Right atrium auricular region (tissue), 2 donors: Measurements from ENCODE around the gene KIAA0232. TPM values are rescaled to one million over a fixed set of nuclear protein-coding genes. Genes with fewer than 3 reads are reported as not detected.

Experiments used
- DNase-seq: peaks from one replicate; pipeline ENCODE4 v3.0.0-alpha.2; 2019; ENCODE audit warnings: low spot score
- H3K27ac ChIP-seq, 2 donors: fragments of 200-600 bp; sonication (generic); 1 replicate in 1 of 2; 2 replicates in 1 of 2; pipeline ENCODE4 v1.5.1; 2016 to 2019
- H3K27me3 ChIP-seq, 2 donors: fragments of 200-600 bp; sonication (generic); one replicate each; pipeline versions ENCODE4 v1.5.1 to v1.6.0; 2017 to 2019
- H3K36me3 ChIP-seq: fragments of 200-600 bp; sonication (generic); one replicate; pipeline ENCODE4 v1.5.1; 2016
- H3K4me1 ChIP-seq, 2 donors: fragments of 200-600 bp; sonication (generic); one replicate each; pipeline versions ENCODE4 v1.5.1 to v1.6.0; 2017 to 2019
- H3K4me3 ChIP-seq, 2 donors: fragments of 200-600 bp; sonication (generic); 1 replicate in 1 of 2; 2 replicates in 1 of 2; pipeline ENCODE4 v1.5.1; 2017 to 2019; ENCODE audit warnings: mild to moderate bottlenecking in 1 of 2, moderate library complexity in 1 of 2
- H3K9me3 ChIP-seq, 2 donors: fragments of 200-600 bp; sonication (generic); one replicate each; pipeline ENCODE4 v1.5.1; 2019
- total RNA-seq, 2 donors: library from RNA; depleted of rRNA; stranded (reverse); fragments of >200 nt; gene quantifications; one replicate each; pipeline ENCODE4 v1.1.0, GENCODE V29; 2016
- TF ChIP-seq, protein P1 (sequence below), 2 donors: fragments of 200-600 bp; sonication (generic); IDR thresholded peaks; one replicate each; pipeline ENCODE4 v1.5.1; 2019; ENCODE audit warnings: antibody characterized with exemption in 2 of 2

The KIAA0232 gene
- total RNA-seq, 2 donors from 2014 or later: 47.5 to 69.4 TPM

DNA sequence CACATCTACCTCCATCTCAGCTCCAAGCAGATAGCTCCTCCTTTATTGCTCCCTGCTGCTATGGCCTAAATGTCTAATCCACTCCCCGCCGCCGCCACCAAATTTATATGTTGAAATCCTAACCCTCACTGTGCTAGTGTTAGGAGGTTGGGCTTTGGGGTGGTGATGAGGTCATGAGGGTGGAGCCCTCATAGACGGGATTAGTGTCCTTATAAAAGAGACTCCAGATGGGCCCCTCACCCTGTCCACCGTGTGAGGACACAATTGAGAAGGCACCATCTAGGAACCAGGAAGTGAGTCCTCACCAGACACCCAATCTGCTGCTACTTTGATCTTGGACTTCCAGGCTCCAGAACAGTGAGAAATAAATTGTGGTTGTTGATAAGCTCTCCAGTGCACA, 113.5 kb downstream of the KIAA0232 start:
- no peaks in the 10 kb centered on the region for H3K36me3 ChIP-seq

DNA sequence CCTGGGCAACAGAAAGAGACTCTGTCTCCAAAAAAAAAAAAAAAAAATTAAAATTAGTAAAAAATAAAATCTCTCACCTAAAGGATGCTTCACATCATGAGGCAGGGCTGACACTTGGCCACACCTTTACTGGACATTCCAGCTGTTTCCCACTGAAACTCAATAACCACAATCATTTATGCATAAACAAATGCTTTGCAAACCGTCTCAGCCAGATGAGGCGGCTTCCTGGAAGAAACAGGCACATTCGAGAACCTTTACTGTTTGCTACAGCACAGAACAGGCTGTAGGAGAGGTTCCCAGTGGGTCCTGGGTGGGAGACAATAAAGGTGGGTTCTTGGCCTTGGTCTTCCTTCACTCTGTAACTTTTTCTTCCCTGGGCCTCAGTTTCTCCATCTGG, 116.2 kb downstream of the KIAA0232 start:
- TF ChIP-seq, protein P1, sequence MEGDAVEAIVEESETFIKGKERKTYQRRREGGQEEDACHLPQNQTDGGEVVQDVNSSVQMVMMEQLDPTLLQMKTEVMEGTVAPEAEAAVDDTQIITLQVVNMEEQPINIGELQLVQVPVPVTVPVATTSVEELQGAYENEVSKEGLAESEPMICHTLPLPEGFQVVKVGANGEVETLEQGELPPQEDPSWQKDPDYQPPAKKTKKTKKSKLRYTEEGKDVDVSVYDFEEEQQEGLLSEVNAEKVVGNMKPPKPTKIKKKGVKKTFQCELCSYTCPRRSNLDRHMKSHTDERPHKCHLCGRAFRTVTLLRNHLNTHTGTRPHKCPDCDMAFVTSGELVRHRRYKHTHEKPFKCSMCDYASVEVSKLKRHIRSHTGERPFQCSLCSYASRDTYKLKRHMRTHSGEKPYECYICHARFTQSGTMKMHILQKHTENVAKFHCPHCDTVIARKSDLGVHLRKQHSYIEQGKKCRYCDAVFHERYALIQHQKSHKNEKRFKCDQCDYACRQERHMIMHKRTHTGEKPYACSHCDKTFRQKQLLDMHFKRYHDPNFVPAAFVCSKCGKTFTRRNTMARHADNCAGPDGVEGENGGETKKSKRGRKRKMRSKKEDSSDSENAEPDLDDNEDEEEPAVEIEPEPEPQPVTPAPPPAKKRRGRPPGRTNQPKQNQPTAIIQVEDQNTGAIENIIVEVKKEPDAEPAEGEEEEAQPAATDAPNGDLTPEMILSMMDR (IDR thresholded peaks at IDR 0.05): no peak
- Histone ChIP-seq H3K4me1 (peaks cover 0 to 10% of the 10 kb centered on the region in 2 donors), H3K27ac (no peak overlapping the region), H3K36me3 (no peaks in the 10 kb centered on the region), H3K9me3 (no peaks in the 10 kb centered on the region), H3K27me3 (no peaks in the 10 kb centered on the region), H3K4me3 (no peak overlapping the region)
- DNase-seq: no peak

More for the DNA sequence above, 113.5 kb downstream of the KIAA0232 start:
- TF ChIP-seq, protein P1 (IDR thresholded peaks at IDR 0.05): no peak
- no peak overlapping the region for H3K27ac ChIP-seq
- no peaks in the 10 kb centered on the region for H3K27me3 ChIP-seq
- DNase-seq: no peak
- H3K4me1 ChIP-seq: peaks cover 0 to 15% of the 10 kb centered on the region in 2 donors
- H3K4me3 ChIP-seq: no peak overlapping the region
- no peaks in the 10 kb centered on the region for H3K9me3 ChIP-seq

DNA sequence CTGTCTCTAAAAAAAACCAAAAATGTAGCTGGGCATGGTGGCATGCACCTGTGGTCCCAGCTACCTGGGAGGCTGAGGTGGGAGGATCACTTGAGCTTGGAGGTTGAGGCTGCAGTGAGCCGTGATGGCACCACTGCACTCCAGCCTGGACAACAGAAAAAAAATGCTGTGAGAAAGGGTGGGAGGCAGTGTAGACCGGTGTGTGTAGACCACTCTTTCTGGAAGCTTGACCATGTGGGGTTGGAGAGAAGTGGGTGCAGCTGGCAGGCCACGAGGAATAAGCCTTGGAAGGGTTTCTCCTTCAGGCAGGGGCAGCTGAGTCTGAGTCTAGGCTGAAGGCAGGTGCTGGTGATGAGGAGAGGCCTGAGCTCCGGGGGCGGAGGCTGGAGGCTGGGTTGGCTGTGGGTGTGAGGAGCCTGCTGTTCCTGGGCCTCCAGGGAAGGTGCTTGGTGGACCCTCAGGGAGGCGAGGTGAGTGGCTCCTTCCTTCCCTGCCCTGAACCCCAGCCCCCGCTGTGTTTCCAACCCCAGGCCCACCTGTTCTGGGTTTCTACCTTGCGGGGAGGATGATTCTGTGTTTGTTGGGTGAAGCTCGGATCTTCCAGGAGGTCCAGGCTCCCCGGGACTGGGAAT, 117.8 kb downstream of the KIAA0232 start:
- no peak overlapping the region for H3K27ac ChIP-seq
- no peaks in the 10 kb centered on the region for H3K36me3 ChIP-seq
- no peak overlapping the region for H3K4me3 ChIP-seq
- H3K4me1 ChIP-seq: peaks cover 0 to 10% of the 10 kb centered on the region in 2 donors
- DNase-seq: no peak
- TF ChIP-seq, protein P1 (IDR thresholded peaks at IDR 0.05): no peak
- H3K27me3 ChIP-seq: no peaks in the 10 kb centered on the region
- no peaks in the 10 kb centered on the region for H3K9me3 ChIP-seq

DNA sequence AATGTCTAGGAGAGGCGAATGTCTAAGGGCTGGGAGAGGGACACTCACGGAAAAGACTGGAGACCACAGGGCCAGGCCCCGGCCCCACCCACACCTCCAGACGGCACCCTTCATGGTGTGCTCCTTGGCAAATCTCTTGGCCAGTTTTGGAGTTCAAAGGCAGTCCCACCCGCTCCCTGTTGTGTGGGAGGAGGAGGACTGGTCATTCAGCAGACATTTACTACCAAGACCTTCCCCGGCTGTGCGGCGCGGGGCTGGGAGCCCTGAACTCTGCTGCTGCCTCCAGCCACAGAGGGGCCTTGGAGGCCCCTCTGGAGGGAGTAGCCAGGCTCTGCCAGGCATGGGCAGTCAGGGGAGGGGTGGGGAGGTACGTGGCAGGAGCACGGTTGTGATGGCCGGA, 118.4 kb downstream of the KIAA0232 start:
- DNase-seq: no peak
- H3K27me3 ChIP-seq: no peaks in the 10 kb centered on the region
- H3K36me3 ChIP-seq: no peaks in the 10 kb centered on the region
- no peak overlapping the region for H3K4me3 ChIP-seq
- TF ChIP-seq, protein P1 (IDR thresholded peaks at IDR 0.05): no peak
- no peak overlapping the region for H3K27ac ChIP-seq
- H3K4me1 ChIP-seq: peaks cover 0 to 10% of the 10 kb centered on the region in 2 donors
- no peaks in the 10 kb centered on the region for H3K9me3 ChIP-seq

DNA sequence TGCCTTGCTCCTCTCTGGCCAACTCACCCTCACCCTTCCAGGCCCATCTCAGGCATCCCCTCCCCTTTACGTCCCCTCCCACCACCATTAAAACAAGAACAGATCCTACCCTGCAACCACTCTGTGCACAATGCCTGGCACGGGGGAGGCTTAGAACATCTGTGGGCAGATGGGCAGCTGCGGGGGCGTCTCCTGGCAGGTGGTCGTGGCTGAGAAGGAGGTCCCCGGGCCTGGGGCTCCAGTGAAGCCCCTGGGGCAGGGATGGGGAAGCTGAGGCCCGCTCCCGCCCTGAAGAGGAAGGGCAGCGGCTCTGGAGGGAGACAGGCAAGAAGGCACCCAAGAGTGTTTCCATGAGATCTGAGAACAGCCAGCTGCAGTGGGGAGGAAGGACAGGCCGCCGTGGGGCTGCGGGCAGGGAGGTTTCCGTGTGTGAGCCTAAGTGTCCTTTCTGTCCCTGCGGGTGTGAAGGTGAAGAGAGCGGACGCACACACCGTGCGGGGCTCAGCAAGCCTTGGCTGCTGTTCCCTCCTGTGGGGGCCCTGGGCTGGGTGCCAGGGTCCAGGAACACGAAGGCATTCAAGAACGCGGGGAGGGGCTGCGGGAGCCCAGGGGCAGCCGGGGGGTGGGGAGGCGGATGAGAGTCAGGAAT, 119.3 kb downstream of the KIAA0232 start:
- TF ChIP-seq, protein P1 (IDR thresholded peaks at IDR 0.05): no peak
- H3K4me3 ChIP-seq: no peak overlapping the region

More for the DNA sequence above, 119.3 kb downstream of the KIAA0232 start:
- Histone ChIP-seq H3K27me3 (no peaks in the 10 kb centered on the region), H3K9me3 (no peaks in the 10 kb centered on the region), H3K27ac (no peak overlapping the region), H3K36me3 (no peaks in the 10 kb centered on the region), H3K4me1 (peaks cover 0 to 10% of the 10 kb centered on the region in 2 donors)
- DNase-seq: no peak
